ENCODE measurements around the gene AIG1. TPM values are rescaled to one million over a fixed set of nuclear protein-coding genes. Genes with fewer than 3 reads are reported as not detected.
"Not testable (repeated sequence)": the region's sequence is repeated elsewhere in the genome, so short reads cannot be mapped to it uniquely, and the experiment has no call there.

Gene AIG1
- polyA plus RNA-seq, 3 donors, result 10.4 to 30.2 (median 23.8) TPM

- no peak overlapping the region for H3K27ac ChIP-seq (ENCODE audit: low read depth, low read length)
- WGBS, 3 donors, result 88 to 93% (median 88%) methylated on average over 3 of the region's 3 CpGs
Measured at GRCh38 chr6:143053856-143054255, 6.8 kb upstream of the AIG1 start.

GRCh38 chr6:143054329-143054728 lies 6.4 kb upstream of the AIG1 start:
- no peak overlapping the region for H3K27ac ChIP-seq (ENCODE audit: low read depth, low read length)
- 90 to 95% (median 94%) methylated on average over 2 of the region's 2 CpGs for WGBS, 3 donors

- H3K27ac ChIP-seq (ENCODE audit: low read depth, low read length), result no peak overlapping the region
- 77 to 87% (median 85%) methylated on average over 2 of the region's 2 CpGs for WGBS, 3 donors
Measured at GRCh38 chr6:143055213-143055612, 5.5 kb upstream of the AIG1 start.

GRCh38 chr6:143055891-143056290 lies 4.8 kb upstream of the AIG1 start:
- WGBS, 3 donors, result 84 to 92% (median 88%) methylated on average over 4 of the region's 4 CpGs

GRCh38 chr6:143058987-143059386 lies 1.7 kb upstream of the AIG1 start:
- WGBS, 3 donors, result 96 to 98% (median 97%) methylated on average over 7 of the region's 7 CpGs
- H3K27ac ChIP-seq (ENCODE audit: low read depth, low read length), result no peak overlapping the region

More at GRCh38 chr6:143055891-143056290, 4.8 kb upstream of the AIG1 start:
- no peak overlapping the region for H3K27ac ChIP-seq (ENCODE audit: low read depth, low read length)

GRCh38 chr6:143059663-143060353 lies 881 bp upstream of the AIG1 start:
- H3K27ac ChIP-seq (ENCODE audit: low read depth, low read length), result peak overlapping the region; percentile 21
- WGBS, 3 donors, result 2 to 3% (median 2%) methylated on average over 8 of the region's 8 CpGs

- WGBS, 3 donors, result 0 to 1% (median 1%) methylated on average over 32 to 52 of the region's 52 CpGs
- peak overlapping the region; percentile 21 for H3K27ac ChIP-seq (ENCODE audit: low read depth, low read length)
Measured at GRCh38 chr6:143060354-143060805, 309 bp upstream of the AIG1 start.

- no peak overlapping the region for H3K27ac ChIP-seq (ENCODE audit: low read depth, low read length)
- WGBS, 3 donors, result 53 to 71% (median 67%) methylated on average over 3 of the region's 3 CpGs
Measured at GRCh38 chr6:143061597-143062385, 1.1 kb downstream of the AIG1 start.

- 97 to 100% (median 100%) methylated on average over 1 of the region's 1 CpG for WGBS, 3 donors
- H3K27ac ChIP-seq (ENCODE audit: low read depth, low read length), result no peak overlapping the region
Measured at GRCh38 chr6:143062551-143062950, 1.9 kb downstream of the AIG1 start.

GRCh38 chr6:143063631-143064030 lies 2.9 kb downstream of the AIG1 start:
- H3K27ac ChIP-seq (ENCODE audit: low read depth, low read length), result no peak overlapping the region

GRCh38 chr6:143064271-143064670 lies 3.6 kb downstream of the AIG1 start:
- no peak overlapping the region for H3K27ac ChIP-seq (ENCODE audit: low read depth, low read length)
- 84 to 100% (median 97%) methylated on average over 1 of the region's 1 CpG for WGBS, 3 donors

- 50 to 62% (median 60%) methylated on average over 4 of the region's 4 CpGs for WGBS, 3 donors
- no peak overlapping the region for H3K27ac ChIP-seq (ENCODE audit: low read depth, low read length)
Measured at GRCh38 chr6:143064951-143065683, 4.4 kb downstream of the AIG1 start.

GRCh38 chr6:143068001-143068400 lies 7.3 kb downstream of the AIG1 start:
- 81 to 93% (median 89%) methylated on average over 1 of the region's 1 CpG for WGBS, 3 donors
- no peak overlapping the region for H3K27ac ChIP-seq (ENCODE audit: low read depth, low read length)

- 83 to 91% (median 85%) methylated on average over 3 of the region's 3 CpGs for WGBS, 3 donors
- no peak overlapping the region for H3K27ac ChIP-seq (ENCODE audit: low read depth, low read length)
Measured at GRCh38 chr6:143074101-143074500, 13.4 kb downstream of the AIG1 start.

GRCh38 chr6:143074670-143075318 lies 14.1 kb downstream of the AIG1 start:
- no peak overlapping the region for H3K27ac ChIP-seq (ENCODE audit: low read depth, low read length)
- 86 to 97% (median 91%) methylated on average over 3 of the region's 3 CpGs for WGBS, 3 donors

GRCh38 chr6:143078468-143079324 lies 18.0 kb downstream of the AIG1 start:
- no peak overlapping the region for H3K27ac ChIP-seq (ENCODE audit: low read depth, low read length)
- 71 to 86% (median 78%) methylated on average over 6 of the region's 6 CpGs for WGBS, 3 donors

GRCh38 chr6:143079325-143079640 lies 18.6 kb downstream of the AIG1 start:
- H3K27ac ChIP-seq (ENCODE audit: low read depth, low read length), result no peak overlapping the region

GRCh38 chr6:143082274-143082673 lies 21.6 kb downstream of the AIG1 start:
- WGBS, 3 donors, result 91 to 97% (median 93%) methylated on average over 9 of the region's 9 CpGs
- not testable (repeated sequence) for H3K27ac ChIP-seq (ENCODE audit: low read depth, low read length)
